HUES6 (cell line): ENCODE results near the gene RSRC1.
"Not testable (repeated sequence)": the region's sequence is repeated elsewhere in the genome, so short reads cannot be mapped to it uniquely, and the experiment has no call there.

Source experiments
- H3K27ac ChIP-seq: 2 replicates; pipeline ENCODE4 v1.7.0; 2013; ENCODE audit warnings: low read depth, mild to moderate bottlenecking, low read length, inconsistent platforms
- H3K27me3 ChIP-seq: 2 replicates; pipeline ENCODE4 v1.6.1; 2013; ENCODE audit warnings: low read length; ENCODE audit not compliant: control insufficient read depth, insufficient read depth
- H3K36me3 ChIP-seq: 2 replicates; pipeline ENCODE4 v1.6.1; 2013; ENCODE audit warnings: low read length; ENCODE audit not compliant: control insufficient read depth, insufficient read depth
- H3K4me1 ChIP-seq: 2 replicates; pipeline ENCODE4 v1.6.1; 2013; ENCODE audit warnings: low read length; ENCODE audit not compliant: control insufficient read depth, insufficient read depth
- H3K4me3 ChIP-seq: 2 replicates; pipeline ENCODE4 v1.5.1; 2013; ENCODE audit warnings: low read depth, low read length
- H3K9ac ChIP-seq: one replicate; pipeline ENCODE4 v1.6.1; 2013; ENCODE audit warnings: mild to moderate bottlenecking, low read length
- H3K9me3 ChIP-seq: 2 replicates; pipeline ENCODE4 v1.6.1; 2013; ENCODE audit warnings: low read depth, low read length; ENCODE audit not compliant: control insufficient read depth, insufficient read depth

RSRC1 gene

DNA sequence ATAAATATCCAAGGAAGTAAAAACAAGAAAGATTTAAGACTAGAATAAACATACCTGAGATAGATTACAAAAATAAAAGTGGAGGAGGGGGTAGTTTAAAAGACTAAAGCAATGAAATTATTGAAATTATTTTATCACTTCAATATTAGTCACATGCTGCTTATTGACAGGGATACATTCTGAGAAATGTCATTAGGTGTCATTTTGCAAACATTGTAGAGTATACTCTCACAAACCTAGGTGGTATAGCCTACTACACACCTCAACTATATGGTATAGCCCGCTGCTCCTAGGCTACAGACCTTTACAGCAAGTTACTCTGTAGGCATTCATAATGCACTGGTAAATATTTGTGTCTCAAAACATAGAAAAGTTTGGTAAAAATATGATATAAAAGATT lies 384.0 kb downstream of the RSRC1 start:
- Histone ChIP-seq H3K9me3 (no peaks in the 10 kb centered on the region), H3K9ac (no peak overlapping the region), H3K4me3 (no peak overlapping the region), H3K27me3 (no peaks in the 10 kb centered on the region), H3K36me3 (no peaks in the 10 kb centered on the region), H3K27ac (no peak overlapping the region), H3K4me1 (no peaks in the 10 kb centered on the region)

DNA sequence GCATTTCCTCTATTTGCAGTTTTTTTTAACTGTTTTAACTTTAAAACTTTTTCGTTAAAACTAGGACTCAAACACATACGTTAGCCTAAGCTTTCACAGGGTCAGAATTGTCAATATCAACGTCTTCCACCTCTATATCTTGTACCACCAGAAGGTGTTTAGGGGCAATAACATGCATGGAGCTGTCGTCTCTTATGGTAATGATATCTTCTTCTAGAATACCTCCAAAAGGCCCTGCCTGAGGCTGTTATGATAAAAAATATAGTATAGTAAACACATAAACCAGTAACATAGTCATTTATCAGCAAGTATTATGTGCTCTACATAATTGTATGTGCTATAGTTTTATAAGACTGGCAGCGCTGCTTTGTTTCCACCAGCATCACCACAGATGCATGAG lies 384.8 kb downstream of the RSRC1 start:
- H3K9me3 ChIP-seq, result no peaks in the 10 kb centered on the region
- H3K36me3 ChIP-seq, result no peaks in the 10 kb centered on the region
- H3K4me1 ChIP-seq, result no peaks in the 10 kb centered on the region
- H3K9ac ChIP-seq, result no peak overlapping the region
- no peaks in the 10 kb centered on the region for H3K27me3 ChIP-seq
- H3K4me3 ChIP-seq, result no peak overlapping the region
- H3K27ac ChIP-seq, result no peak overlapping the region

DNA sequence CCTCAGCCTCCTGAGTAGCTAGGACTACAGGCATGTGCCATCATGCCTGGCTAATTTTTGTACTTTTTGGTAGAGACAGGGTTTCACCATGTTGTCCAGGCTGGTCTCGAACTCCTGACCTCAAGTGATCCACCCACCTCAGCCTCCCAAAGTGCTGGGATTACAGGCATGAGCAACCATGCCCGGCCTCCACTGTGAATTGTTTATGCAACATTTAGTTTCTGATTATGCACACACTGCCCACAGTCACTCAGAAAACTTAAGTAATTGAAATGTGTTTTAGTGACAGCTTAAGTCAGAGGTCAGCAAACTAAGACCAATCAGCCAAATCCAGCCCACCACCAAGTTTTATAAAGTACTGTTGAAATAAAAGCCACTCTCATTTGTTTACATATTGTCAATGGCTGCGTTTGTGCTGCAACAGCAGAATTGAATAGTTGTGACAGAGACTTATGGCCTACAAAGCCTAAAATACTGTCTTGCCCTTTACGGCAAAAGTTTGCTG lies 385.6 kb downstream of the RSRC1 start:
- H3K36me3 ChIP-seq, H3K4me1 ChIP-seq, H3K4me3 ChIP-seq, H3K9me3 ChIP-seq, H3K27me3 ChIP-seq, H3K27ac ChIP-seq, H3K9ac ChIP-seq: not testable (repeated sequence)

DNA sequence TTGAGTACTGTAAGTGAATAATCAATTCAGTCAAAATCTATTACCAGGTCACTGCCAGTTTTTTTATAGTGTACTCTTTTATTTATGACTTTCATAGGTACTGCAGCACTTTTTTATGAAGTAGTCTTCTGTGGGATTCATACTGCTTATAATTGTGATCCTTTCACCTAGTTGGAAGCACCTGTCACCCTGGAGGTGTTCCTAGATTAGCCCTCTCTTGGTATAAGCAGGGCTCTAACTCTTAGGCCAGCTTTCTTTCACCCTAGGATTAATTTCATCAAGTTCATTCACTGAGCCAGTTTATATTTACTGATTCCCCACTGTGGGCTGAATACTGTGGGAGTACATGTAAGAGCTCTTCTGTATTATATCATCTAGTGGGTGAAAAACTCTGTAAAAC lies 395.2 kb downstream of the RSRC1 start:
- H3K36me3 ChIP-seq, result no peaks in the 10 kb centered on the region
- no peak overlapping the region for H3K4me3 ChIP-seq
- no peaks in the 10 kb centered on the region for H3K27me3 ChIP-seq
- H3K4me1 ChIP-seq, result no peaks in the 10 kb centered on the region
- H3K27ac ChIP-seq, result no peak overlapping the region
- no peak overlapping the region for H3K9ac ChIP-seq
- peaks cover 6% of the 10 kb centered on the region; the same call in 1 of the 2 replicates for H3K9me3 ChIP-seq

DNA sequence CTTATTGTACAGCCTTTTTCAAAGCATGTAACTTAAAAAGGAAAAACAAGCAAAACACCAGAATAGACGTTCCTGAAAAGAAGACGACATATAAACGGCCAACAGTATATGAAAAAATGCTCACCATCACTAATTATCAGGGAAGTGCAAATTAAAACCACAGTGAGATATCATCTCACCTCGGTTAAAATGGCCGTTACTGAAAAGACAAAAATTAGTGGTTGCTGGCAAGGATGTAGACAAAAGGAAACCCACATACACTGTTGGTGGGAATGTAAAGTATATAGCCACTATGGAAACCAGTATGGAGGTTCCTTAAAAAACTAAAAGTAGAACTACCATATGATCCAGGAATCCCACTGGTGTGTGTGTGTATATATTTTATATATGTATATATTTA lies 396.6 kb downstream of the RSRC1 start:
- Histone ChIP-seq H3K9ac (no peak overlapping the region), H3K9me3 (peaks cover 6% of the 10 kb centered on the region; the same call in 1 of the 2 replicates), H3K36me3 (no peaks in the 10 kb centered on the region), H3K27me3 (no peaks in the 10 kb centered on the region), H3K4me3 (no peak overlapping the region), H3K27ac (no peak overlapping the region), H3K4me1 (no peaks in the 10 kb centered on the region)

DNA sequence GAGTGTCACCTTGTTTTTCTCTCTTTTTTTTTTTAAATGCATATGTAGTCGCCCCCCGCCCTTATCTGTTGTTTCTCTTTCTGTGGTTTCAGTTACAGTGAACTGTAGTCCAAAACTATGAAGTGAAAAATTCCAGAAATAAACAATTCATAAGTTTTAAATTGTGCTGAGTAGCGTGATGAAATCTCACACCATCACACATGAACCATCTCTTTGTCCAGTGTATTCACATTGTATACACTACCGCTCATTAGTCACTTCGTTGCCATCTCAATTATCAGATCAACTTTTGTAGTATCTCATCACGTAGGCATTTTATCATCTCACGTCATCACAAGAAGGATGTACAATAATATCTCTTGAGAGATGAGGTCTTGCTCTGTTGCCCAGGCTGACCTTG lies 398.6 kb downstream of the RSRC1 start:
- H3K4me3 ChIP-seq, result no peak overlapping the region
- no peaks in the 10 kb centered on the region for H3K36me3 ChIP-seq
- H3K4me1 ChIP-seq, result no peaks in the 10 kb centered on the region
- no peak overlapping the region for H3K9ac ChIP-seq
- no peaks in the 10 kb centered on the region for H3K27me3 ChIP-seq
- H3K27ac ChIP-seq, result no peak overlapping the region
- H3K9me3 ChIP-seq, result peaks cover 3% of the 10 kb centered on the region; the same call in 1 of the 2 replicates

DNA sequence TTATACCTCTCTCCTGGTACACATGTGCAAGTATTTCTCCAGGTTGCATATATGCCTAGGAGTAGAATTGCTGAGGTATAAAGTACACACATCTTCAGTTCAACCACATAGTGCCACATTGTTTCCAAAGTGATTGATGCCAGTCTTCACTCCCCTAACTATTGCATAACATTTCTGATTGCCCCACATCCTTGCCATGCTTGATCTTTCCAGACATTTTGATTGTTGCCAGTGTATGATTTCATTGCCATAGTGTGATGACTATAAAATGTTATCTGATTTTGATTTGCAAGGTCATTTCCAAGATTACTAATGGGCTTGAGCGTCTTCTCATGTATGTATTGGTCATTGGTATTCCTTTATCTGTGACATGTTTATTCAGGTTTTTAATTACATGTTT lies 400.0 kb downstream of the RSRC1 start:
- Histone ChIP-seq H3K9me3 (peaks cover 3% of the 10 kb centered on the region; the same call in 1 of the 2 replicates), H3K27ac (no peak overlapping the region), H3K27me3 (no peaks in the 10 kb centered on the region), H3K36me3 (no peaks in the 10 kb centered on the region), H3K4me1 (no peaks in the 10 kb centered on the region), H3K9ac (no peak overlapping the region), H3K4me3 (no peak overlapping the region)

DNA sequence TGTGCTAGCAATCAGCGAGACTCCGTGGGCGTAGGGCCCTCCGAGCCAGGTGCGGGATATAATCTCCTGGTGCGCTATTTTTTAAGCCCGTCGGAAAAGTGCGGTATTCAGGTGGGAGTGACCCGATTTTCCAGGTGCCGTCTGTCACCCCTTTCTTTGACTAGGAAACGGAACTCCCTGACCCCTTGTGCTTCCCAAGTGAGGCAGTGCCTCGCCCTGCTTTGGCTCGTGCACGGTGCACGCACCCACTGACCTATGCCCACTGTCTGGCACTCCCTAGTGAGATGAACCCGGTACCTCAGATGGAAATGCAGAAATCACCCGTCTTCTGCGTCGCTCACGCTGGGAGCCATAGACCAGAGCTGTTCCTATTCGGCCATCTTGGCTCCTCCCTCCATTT lies 406.8 kb downstream of the RSRC1 start:
- peaks cover 10% of the 10 kb centered on the region for H3K9me3 ChIP-seq
- not testable (repeated sequence) for H3K4me3 ChIP-seq, H3K9ac ChIP-seq, H3K36me3 ChIP-seq, H3K27ac ChIP-seq, H3K4me1 ChIP-seq, H3K27me3 ChIP-seq

DNA sequence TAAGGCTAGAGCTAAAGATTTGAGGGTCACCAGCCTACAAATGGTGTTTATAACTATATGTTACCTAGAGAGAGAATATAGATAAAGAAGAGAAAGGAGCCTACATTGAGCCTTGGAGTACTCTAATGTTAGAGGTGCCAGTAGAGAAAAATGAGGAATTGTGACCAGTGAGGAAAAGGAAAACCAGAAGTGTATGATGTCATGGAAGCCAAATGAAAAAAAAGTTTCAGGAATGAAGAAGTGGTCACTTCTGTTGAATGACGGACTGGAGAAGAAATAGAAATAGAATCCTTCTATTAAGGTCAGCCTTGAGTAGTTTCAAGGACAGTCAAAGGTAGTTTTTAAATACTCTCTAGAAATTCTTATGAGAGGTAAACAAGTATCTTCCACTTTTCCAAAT lies 409.9 kb downstream of the RSRC1 start:
- Histone ChIP-seq H3K4me1 (no peaks in the 10 kb centered on the region), H3K36me3 (no peaks in the 10 kb centered on the region), H3K4me3 (no peak overlapping the region), H3K27ac (no peak overlapping the region), H3K27me3 (no peaks in the 10 kb centered on the region), H3K9me3 (peaks cover 10% of the 10 kb centered on the region), H3K9ac (no peak overlapping the region)

DNA sequence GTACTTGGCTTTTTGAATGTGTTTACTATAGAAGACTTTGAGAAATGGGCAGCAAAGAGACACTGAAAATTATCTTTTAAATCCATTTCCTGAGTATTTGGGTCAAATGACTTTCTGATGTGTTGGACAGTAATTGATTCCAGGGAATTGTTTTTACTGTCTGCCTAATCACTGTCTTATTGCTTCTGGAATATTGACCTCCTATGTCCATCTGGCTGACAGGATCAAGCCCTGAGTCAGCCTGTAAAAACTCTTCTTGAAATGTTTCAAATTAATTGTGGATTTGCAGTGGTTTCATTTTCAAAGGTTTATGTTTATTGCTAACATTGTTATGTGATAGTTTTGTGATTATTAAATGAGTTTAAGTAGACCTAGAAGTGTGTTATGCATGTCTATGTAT lies 410.5 kb downstream of the RSRC1 start:
- Histone ChIP-seq H3K27ac (no peak overlapping the region), H3K9me3 (peaks cover 10% of the 10 kb centered on the region), H3K4me3 (no peak overlapping the region), H3K4me1 (no peaks in the 10 kb centered on the region), H3K27me3 (no peaks in the 10 kb centered on the region), H3K9ac (no peak overlapping the region), H3K36me3 (no peaks in the 10 kb centered on the region)

DNA sequence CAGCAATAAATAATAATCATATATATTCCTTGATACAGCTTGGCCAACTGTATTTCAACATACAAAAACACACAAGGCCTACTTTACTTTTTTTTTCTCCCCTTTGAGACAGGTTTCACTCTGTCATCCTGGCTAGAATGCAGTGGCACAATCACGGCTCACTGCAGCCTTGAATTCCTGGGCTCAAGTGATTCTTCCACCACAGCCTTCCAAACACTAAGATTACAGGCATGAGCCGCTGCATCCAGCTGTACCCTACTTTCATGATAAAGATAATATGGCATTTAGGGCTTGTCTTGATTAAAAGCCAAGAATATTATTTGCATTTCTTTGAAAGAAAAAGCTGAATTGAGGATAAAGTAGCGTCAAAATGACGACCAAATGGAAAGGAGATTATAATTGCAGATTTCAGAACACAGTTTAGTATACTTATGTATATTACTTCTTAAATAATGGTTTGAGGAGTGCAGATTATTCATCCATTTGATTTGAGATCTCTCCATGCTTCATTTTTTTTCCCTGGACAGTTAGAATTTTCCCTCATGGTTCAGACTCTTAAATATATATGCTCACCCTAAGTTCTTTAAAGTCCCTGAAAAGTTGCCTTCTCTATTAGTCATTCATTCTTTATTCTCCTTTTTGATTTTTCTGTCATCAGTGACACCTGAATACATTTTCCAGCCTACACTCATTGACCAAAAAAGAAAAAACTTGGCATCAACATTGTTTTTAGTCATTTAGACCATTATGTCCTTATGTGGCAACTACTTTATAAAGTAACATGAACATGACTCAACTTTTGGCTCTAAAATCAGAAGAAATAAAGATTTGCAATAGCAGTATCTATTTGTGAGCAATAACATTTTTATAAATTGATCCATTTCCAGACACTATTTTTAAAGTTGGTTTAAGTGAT lies 412.6 kb downstream of the RSRC1 start:
- H3K27ac ChIP-seq, result no peak overlapping the region
- H3K4me1 ChIP-seq, result no peaks in the 10 kb centered on the region
- H3K36me3 ChIP-seq, result no peaks in the 10 kb centered on the region
- H3K4me3 ChIP-seq, result no peak overlapping the region
- H3K27me3 ChIP-seq, result no peaks in the 10 kb centered on the region
- peaks cover under 1% of the 10 kb centered on the region; the same call in 1 of the 2 replicates for H3K9me3 ChIP-seq
- H3K9ac ChIP-seq, result no peak overlapping the region
